HG03097 (cell line): Measurements from ENCODE around the gene COL4A2.

Experiments
- ATAC-seq: cut with Tn5 transposase; IDR thresholded peaks from one replicate; pipeline ENCODE4 v1.9.1; 2021; ENCODE audit not compliant: unreplicated experiment, low FRiP score

COL4A2 gene

GRCh38 chr13:110430391-110431336, 123.6 kb downstream of the COL4A2 start:
- ATAC-seq: no peak

DNA sequence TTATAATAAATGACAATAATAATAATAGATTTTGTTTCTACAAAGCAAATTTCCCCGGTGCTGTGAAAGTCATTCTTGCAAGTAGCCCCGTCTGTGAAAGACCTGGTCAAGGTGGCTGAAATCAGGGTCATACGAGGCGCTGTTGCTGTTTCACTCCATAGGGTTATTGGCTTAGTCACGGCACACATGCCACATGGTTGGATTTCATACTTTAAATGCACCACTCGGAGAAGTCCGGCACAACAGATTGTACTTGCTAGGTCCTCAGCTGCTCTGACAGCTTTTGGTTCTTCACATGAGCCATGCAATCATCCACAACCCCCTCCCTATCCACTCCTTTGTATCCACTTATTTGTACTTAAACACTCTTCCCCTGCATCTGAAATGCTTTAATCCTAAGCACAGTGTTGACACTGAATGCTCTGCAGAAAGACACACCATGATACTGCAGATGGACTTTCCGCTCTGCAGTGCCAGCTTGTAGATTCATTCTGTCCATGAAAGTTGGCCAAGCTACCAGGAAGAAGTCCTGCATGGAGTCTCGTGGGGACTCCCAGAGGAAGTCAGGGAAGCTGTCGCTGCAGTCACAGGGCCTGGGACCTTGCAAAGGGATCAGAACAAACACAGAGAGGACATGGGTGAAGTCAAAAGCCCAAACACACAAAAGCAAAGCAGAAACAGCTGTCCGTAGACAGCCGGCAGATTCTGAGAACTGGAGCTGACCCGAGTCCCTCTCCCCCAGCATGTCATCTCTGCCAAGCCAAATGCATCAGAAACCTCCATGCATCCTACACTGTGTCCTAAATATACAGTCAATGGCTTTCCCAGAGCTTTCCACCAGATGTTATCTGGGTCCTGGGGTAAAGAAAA, 124.6 kb downstream of the COL4A2 start:
- no peak for ATAC-seq

DNA sequence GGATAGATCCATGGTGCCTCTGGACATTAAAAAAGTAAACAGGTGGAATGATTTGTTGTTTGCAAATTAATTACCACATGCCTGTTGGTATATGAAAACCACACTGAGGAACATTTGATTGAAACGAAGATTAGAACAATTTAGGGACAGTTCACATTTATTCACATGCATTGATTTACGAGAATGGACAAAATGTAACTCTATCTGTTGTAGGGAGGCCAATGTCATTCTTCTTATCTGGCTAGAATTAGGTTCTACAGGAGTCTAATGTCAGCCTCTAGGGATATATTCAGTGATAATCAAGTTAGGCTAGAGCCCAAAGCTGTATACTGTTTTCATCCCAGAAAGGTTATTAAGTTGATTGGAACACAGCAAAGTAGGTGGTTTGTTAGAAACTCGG, 125.4 kb downstream of the COL4A2 start:
- no peak for ATAC-seq

DNA sequence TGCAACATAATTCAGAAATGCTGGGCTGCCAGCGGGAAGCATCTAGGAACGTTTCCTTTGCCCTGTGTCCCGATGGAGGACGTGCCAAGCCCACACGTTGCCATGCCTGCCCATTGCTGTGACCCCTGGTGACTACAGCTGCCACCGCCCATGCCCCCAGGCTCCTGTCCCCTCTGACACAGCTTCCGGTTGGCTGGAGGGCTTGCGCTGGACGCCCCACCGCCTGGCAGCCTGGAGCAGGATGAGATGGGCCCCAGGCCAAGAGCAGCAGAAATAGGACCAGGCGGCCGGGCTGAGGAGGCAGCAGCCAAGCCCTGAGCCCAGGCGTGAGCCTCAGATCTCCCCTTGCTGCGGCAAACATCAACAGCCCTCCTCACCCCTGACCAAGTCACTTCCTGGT, 125.9 kb downstream of the COL4A2 start:
- ATAC-seq: no peak

- no peak for ATAC-seq
Measured at GRCh38 chr13:110434629-110435028, 127.5 kb downstream of the COL4A2 start.

DNA sequence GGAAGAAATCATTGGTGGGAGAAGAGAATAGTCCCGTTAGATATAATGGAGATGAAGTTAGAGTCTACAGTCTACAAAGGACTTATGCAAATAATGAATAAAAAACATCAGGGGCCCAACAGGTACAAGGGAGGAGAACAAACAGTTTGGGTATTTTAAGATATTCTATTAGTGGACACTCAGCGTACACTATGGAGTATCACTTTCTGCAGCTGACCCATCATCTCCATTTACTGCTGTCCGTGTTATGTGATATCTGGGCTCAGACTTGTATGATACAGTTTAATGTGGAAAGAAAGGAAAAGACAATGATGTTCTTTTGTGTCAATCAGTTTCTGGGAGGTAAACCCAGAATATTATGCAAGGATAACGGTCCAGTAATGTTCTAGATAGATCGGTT, 128.2 kb downstream of the COL4A2 start:
- no peak for ATAC-seq

- no peak for ATAC-seq
Measured at GRCh38 chr13:110436276-110436675, 129.2 kb downstream of the COL4A2 start.

DNA sequence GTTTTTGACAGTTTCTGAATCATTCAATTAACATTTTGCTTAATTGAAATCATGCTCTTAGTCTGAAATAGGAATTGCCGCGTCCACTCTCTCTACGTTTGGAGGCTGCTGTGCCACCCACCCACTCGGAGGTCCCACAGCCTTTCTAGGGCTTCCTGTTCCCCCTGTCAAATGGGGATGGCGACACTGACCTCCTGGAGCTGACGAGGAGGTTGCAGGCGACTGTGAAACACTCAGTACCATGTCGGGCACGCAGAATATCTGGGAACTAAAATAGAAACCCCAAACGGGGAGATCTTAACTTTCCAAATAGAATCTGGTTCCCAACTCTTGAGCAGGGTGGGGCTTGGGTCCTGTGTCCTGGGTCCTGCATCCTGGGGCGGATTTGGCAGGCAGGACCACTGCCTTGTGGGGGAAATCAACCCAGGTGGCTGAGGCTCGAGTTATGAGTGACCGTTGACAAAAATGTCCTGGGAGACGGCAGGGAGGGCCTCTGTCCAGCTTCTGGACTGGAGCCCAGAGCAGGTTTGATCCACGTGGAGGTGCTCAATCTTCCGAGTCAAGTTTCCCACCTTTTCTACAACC, 129.8 kb downstream of the COL4A2 start:
- ATAC-seq: no peak

- ATAC-seq: no peak
Measured at GRCh38 chr13:110438211-110438610, 131.1 kb downstream of the COL4A2 start.

GRCh38 chr13:110438776-110439175, 131.7 kb downstream of the COL4A2 start:
- ATAC-seq: no peak

DNA sequence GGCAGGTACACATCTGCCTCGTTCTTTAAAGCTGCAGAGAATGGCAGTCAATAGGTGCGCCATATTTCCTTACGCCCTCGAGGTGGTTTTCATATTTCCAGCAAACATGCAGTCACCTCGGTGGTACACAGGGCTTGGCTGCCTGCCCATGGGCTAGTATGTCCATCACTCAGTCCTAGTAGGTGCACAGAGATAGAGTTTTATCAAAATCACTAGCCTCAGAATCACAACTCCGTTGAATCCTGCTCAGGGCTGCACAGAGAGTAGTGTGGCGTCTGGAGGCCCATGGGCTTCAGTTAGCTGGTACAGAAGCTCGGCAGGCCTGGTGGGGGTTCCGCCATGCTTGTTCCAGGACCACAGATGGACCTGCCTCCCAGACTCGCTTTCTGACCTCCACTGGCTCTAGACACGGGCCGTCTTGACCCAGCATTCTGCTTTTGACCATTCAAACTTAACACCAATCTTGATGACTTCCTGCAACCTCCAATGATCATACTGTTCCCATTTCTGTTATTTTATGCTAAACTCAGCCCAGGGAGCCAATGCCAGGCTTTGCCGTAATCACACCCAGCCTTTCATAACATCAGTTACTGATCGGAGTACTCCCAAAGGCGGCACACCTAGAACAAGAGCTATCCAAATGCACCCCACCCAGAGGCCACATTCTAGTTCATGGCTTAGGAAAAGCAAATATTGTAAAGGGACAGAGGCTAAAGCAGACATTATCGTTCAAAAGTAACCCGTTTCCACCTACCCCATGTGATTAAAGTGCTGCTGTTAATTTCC, 134.1 kb downstream of the COL4A2 start:
- no peak for ATAC-seq

- ATAC-seq: no peak
Measured at GRCh38 chr13:110442930-110443621, 136.0 kb downstream of the COL4A2 start.

DNA sequence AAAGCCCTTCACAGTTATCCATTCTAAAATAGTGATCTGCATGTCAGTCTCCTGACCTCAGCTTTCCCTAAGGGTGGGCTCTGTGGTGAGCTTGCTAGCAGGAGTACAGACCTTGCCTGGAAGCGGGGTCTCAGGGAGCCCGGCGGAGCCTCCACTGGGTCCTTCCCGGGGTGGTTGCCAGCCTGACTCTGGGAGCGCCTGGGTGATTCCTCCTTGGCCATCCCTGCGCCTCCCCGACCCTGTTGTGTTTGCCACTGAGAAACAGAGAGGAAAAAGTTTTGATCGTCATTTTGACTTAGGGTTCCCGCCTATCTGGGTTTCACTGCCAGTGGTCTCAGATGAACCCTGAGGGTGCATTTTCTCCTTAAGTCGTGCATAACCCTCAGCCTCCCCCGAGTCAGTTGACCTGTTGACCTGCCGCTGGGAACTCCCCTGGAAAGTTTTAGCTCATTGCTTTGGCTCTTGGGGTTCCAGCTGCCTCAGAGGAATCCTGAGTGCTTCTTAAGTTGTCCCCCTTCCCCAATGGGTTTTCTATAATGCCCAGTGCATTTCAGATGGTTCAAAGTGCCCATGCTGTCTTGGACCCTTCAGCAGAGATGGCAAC, 136.6 kb downstream of the COL4A2 start:
- no peak for ATAC-seq

GRCh38 chr13:110444226-110444653, 137.2 kb downstream of the COL4A2 start:
- no peak for ATAC-seq

- ATAC-seq: no peak
Measured at GRCh38 chr13:110445183-110445582, 138.1 kb downstream of the COL4A2 start.

DNA sequence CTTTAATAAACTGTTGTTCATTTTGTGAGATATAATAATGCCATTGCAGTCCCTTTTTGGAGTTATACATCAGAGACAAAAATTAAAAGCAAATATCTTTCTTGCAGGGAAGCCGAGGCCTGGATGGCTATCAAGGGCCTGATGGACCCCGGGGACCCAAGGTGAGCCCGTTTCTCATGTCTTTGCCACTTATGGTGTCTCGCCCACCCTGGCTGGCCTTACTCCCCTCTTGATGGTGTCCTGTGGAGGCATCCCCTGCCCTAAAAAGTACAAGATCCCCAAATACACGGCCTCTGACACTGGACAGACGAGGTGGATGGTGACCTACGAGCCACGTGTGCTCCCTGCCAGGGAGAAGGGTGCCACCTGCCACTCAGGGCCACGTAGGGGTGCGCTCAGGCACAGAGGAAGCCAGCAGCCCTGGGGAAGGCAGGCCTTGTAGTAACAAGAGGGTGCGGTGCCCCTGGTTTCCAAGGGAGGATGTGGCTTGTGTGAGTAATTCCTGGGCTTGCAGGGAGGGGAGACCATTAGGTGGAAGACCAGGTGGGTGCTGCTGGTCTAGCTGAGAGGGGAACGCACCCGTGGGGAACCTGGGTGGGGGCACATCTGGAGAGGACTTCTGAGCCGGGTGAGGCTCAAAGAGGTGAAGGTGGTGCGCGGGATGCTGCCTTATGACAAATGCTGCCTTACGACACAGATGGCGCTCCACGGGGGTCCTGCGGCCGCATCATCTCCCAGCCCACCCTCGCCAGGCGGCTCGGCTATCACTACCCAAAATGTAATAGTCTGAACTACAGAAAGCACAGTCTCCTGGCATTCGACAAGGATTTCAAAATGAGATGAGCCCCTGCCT, 138.9 kb downstream of the COL4A2 start:
- ATAC-seq: no peak

GRCh38 chr13:110446575-110446890, 139.4 kb downstream of the COL4A2 start:
- no peak for ATAC-seq

- no peak for ATAC-seq
Measured at GRCh38 chr13:110447058-110447511, 140.0 kb downstream of the COL4A2 start.
